Neuronal stem cell (in vitro differentiated cells): Measurements from ENCODE around the gene TANGO6. TPM values are rescaled to one million over a fixed set of nuclear protein-coding genes. Genes with fewer than 3 reads are reported as not detected.

Experiments used
- DNase-seq: peaks from one replicate; pipeline ENCODE4 v3.0.0-alpha.2; 2013; ENCODE audit warnings: low spot score
- H2AFZ ChIP-seq: one replicate; pipeline ENCODE4 v1.6.1; 2013; ENCODE audit warnings: mild to moderate bottlenecking, low read length, inconsistent platforms
- H2AK5ac ChIP-seq: 2 replicates; pipeline ENCODE4 v1.6.1; 2013; ENCODE audit warnings: low read depth, mild to moderate bottlenecking, inconsistent platforms, low read length, moderate library complexity, mixed read lengths
- H2BK120ac ChIP-seq: 2 replicates; pipeline ENCODE4 v1.6.1; 2013; ENCODE audit warnings: low read depth, mild to moderate bottlenecking, inconsistent platforms, low read length, moderate library complexity, mixed read lengths
- H2BK12ac ChIP-seq: one replicate; pipeline ENCODE4 v1.6.1; 2013; ENCODE audit warnings: low read length, inconsistent platforms
- H2BK15ac ChIP-seq: 2 replicates; pipeline ENCODE4 v1.6.1; 2013; ENCODE audit warnings: mild to moderate bottlenecking, low read length, inconsistent platforms, mixed read lengths
- H2BK5ac ChIP-seq: one replicate; pipeline ENCODE4 v1.6.1; 2013; ENCODE audit warnings: inconsistent platforms, mild to moderate bottlenecking, low read length, moderate library complexity
- H3K14ac ChIP-seq: one replicate; pipeline ENCODE4 v1.6.1; 2013; ENCODE audit warnings: low read length, inconsistent platforms
- H3K18ac ChIP-seq: 2 replicates; pipeline ENCODE4 v1.6.1; 2013; ENCODE audit warnings: low read length, inconsistent platforms
- H3K23ac ChIP-seq: 2 replicates; pipeline ENCODE4 v1.6.1; 2013; ENCODE audit warnings: low read depth, mild to moderate bottlenecking, mixed read lengths, low read length, inconsistent platforms; ENCODE audit not compliant: poor library complexity
- H3K27ac ChIP-seq: replicated peaks from 3 replicates; pipeline ENCODE4 v1.5.1; 2013; ENCODE audit warnings: low read length, inconsistent platforms
- H3K27me3 ChIP-seq, 3 experiments: 2 replicates each; pipeline ENCODE4 v1.6.1; 2013; ENCODE audit warnings: low read length in 3 of 3, mild to moderate bottlenecking in 2 of 3, inconsistent platforms in 1 of 3, low read depth in 1 of 3, mixed read lengths in 1 of 3, moderate library complexity in 1 of 3; ENCODE audit not compliant: control insufficient read depth in 3 of 3, insufficient read depth in 3 of 3
- H3K36me3 ChIP-seq, 2 donors: replicated peaks in 1 of 2; 2 replicates each; pipeline ENCODE4 v1.6.1; 2013; ENCODE audit warnings: low read length in 2 of 2; ENCODE audit not compliant: control insufficient read depth in 2 of 2, insufficient read depth in 2 of 2
- H3K4ac ChIP-seq: 2 replicates; pipeline ENCODE4 v1.6.1; 2013; ENCODE audit warnings: inconsistent platforms, mild to moderate bottlenecking, low read length, moderate library complexity
- H3K4me1 ChIP-seq, 2 donors: 1 replicate in 1 of 2; 2 replicates in 1 of 2; pipeline ENCODE4 v1.6.1; 2013; ENCODE audit warnings: low read length in 2 of 2, low read depth in 1 of 2; ENCODE audit not compliant: control insufficient read depth in 2 of 2, insufficient read depth in 1 of 2
- H3K4me2 ChIP-seq: one replicate; pipeline ENCODE4 v1.6.1; 2013; ENCODE audit warnings: mild to moderate bottlenecking, low read length, inconsistent platforms; ENCODE audit not compliant: insufficient read depth, poor library complexity, severe bottlenecking
- H3K4me3 ChIP-seq, 2 donors: 2 replicates each; pipeline ENCODE4 v1.5.1; 2013; ENCODE audit warnings: low read length in 2 of 2, mild to moderate bottlenecking in 2 of 2, inconsistent platforms in 1 of 2, moderate library complexity in 1 of 2
- H3K79me1 ChIP-seq: one replicate; pipeline ENCODE4 v1.6.1; 2013; ENCODE audit warnings: low read depth, mild to moderate bottlenecking, inconsistent platforms, low read length, moderate library complexity
- H3K9ac ChIP-seq: one replicate; pipeline ENCODE4 v1.6.1; 2013; ENCODE audit warnings: mild to moderate bottlenecking, low read depth, low read length, inconsistent platforms; ENCODE audit not compliant: poor library complexity
- H3K9me3 ChIP-seq, 2 donors: replicated peaks in 1 of 2; 2 replicates each; pipeline versions ENCODE3 to v1.6.1; 2013; ENCODE audit warnings: low read length in 2 of 2, mild to moderate bottlenecking in 2 of 2, inconsistent platforms in 1 of 2, low read depth in 1 of 2, mixed read lengths in 1 of 2, moderate library complexity in 1 of 2; ENCODE audit not compliant: control insufficient read depth in 2 of 2, insufficient read depth in 1 of 2
- H4K8ac ChIP-seq: one replicate; pipeline ENCODE4 v1.6.1; 2013; ENCODE audit warnings: low read depth, mild to moderate bottlenecking, inconsistent platforms, low read length, moderate library complexity
- H4K91ac ChIP-seq: one replicate; pipeline ENCODE4 v1.6.1; 2013; ENCODE audit warnings: low read length, low read depth, mild to moderate bottlenecking, inconsistent platforms; ENCODE audit not compliant: poor library complexity
- WGBS, 2 donors: extraction: QIAGEN DNeasy Blood & Tissue Kit; methylation state at CpG; one replicate each; pipeline ENCODE4 v1.1.7; 2013; ENCODE audit warnings: missing lambda C conversion rate in 2 of 2, mixed read lengths in 1 of 2; ENCODE audit not compliant: insufficient read length in 2 of 2, insufficient replicate concordance in 1 of 2; ENCODE audit errors: extremely low coverage in 2 of 2; 5-methylcytosine and 5-hydroxymethylcytosine counted together
- small RNA-seq: library from polyadenylated mRNA; stranded (forward); fragments of <200 nt; extraction: miRNeasy Mini kit (QIAGEN cat#:217004); gene quantifications from one replicate; pipeline ENCODE3, GENCODE V24; 2013; ENCODE audit not compliant: insufficient read depth

Gene TANGO6

GRCh38 chr16:69133373-69133954 is 290.1 kb downstream of the TANGO6 start:
- H3K9me3 ChIP-seq, result no peaks in the 10 kb centered on the region
- H2AFZ ChIP-seq, result no peak overlapping the region
- H3K14ac ChIP-seq, result no peak overlapping the region
- H2BK120ac ChIP-seq, result no peak overlapping the region
- peaks cover 0 to 9% of the 10 kb centered on the region in 2 donors for H3K4me1 ChIP-seq
- peak overlapping the region; percentile 59 for H3K4me2 ChIP-seq
- H3K4me3 ChIP-seq, result peak overlapping the region; percentile 95 to 99
- peaks cover 12 to 76% of the 10 kb centered on the region in 2 donors for H3K36me3 ChIP-seq
- no peak overlapping the region for H3K18ac ChIP-seq
- no peak overlapping the region for H4K8ac ChIP-seq
- no peak overlapping the region for H2BK15ac ChIP-seq
- no peak overlapping the region for H2BK5ac ChIP-seq
- no peak overlapping the region for H2BK12ac ChIP-seq
- no peak overlapping the region for H3K27ac ChIP-seq
- no peak for DNase-seq
- H3K23ac ChIP-seq, result no peak overlapping the region
- H3K79me1 ChIP-seq, result peaks cover 7% of the 10 kb centered on the region
- no peak overlapping the region for H2AK5ac ChIP-seq
- H3K9ac ChIP-seq, result no peak overlapping the region
- WGBS, 2 donors, result no CpG with 5 or more reads among the region's 5 CpGs
- no peak overlapping the region for H3K4ac ChIP-seq
- no peak overlapping the region for H4K91ac ChIP-seq
- no peaks in the 10 kb centered on the region for H3K27me3 ChIP-seq

Small RNAs within 50 kb of the gene (small RNA-seq; reads per million reads assigned to genes)
- gene RF00019 (not detected), gene RF00066 (not detected), gene RNU6-898P (not detected)
